Ecto neural progenitor cell (in vitro differentiated cells): ENCODE data around the gene MRAS.
A peak's percentile ranks its signal among the peaks of the same experiment; 100 is the strongest.

Source experiments
- DNase-seq: peaks from one replicate; pipeline ENCODE4 v3.0.0-alpha.2; 2018; ENCODE audit warnings: low spot score

MRAS gene

DNA sequence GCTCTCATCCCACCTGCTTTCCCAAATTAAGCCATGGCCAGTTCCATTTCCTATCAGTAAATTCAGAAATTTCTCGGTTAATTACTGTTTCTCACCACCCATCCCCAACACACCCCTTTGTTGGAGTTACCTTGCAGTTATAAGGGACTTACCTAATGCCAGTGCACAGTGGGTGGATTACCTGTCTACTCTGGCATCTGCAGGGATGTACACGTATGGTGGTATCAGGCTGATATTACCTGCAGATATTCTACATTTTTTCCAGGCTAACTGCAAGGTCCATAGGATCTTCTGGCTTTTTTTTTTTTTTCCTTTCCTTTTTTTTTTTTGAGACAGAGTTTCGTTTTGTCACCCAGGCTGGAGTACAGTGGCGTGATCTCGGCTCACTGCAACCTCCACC lies 7.9 kb upstream of the MRAS start:
- no peak for DNase-seq

DNA sequence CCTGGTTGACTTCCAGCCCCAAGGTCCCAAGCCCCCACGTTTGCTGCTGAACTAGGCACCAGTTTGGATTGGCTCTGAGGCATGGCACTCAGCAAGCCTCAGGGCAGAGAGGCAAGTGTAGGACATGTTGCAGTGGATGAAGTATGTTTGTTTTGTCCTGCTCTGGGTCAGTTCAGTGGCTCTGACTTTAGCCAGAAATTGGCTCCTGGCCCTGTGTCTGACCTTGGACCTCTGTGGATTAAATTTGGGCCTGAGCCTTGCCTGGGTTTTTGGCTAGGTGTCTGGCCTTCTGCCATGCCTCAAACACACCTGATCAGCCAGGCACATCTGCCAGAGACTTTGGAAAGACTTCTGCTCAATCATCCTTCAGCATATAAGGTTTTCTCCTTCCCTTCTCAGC lies 3.6 kb upstream of the MRAS start:
- DNase-seq: no peak

DNA sequence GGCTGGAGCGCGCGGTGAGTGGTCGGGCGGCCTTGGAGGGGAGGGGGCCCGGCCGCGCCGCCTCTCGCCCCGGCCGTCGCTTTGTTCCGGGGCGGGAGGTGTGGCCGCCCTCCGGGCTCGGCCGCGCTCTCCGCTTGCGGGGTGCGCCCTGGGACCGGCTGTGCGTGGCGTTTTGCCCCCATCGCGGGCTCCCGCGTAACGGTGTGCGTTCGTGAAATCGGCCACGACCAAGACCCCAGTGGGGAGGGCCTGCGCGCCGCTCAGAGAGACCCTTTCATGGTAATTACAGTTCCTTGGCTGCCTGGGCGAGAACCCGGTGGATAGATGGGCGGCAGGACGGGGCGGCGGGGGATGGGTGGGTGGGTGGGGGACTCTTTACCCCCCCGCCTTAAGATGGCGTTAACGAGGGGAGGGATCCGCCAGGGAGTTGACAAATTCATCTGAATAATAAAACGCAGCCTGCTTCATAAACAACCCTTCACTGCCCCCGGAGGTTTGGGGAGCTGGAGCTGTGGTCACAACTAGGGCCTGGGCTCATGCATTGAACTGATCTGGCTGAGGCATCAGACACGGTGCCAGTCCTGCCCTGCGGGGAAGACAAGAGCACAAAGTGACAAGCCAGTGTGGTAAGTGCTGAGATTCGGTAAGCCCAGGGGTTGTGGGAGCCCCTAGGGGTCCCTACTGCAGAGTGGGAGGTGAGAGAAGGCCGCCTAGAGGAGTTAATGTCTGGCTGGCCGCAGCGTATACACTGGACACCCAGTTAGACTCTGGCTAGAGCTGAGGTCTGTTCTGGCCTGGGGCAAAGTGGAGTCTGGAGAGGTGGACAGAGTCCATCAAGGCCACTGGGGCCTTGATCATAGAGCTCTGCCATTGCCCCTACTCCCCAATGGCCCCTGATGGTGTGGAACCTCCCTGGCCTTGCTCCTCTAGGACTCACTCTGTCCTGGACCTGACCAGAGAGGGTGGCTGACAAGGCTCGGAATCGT lies 668 bp downstream of the MRAS start:
- DNase-seq: peak; percentile 67

DNA sequence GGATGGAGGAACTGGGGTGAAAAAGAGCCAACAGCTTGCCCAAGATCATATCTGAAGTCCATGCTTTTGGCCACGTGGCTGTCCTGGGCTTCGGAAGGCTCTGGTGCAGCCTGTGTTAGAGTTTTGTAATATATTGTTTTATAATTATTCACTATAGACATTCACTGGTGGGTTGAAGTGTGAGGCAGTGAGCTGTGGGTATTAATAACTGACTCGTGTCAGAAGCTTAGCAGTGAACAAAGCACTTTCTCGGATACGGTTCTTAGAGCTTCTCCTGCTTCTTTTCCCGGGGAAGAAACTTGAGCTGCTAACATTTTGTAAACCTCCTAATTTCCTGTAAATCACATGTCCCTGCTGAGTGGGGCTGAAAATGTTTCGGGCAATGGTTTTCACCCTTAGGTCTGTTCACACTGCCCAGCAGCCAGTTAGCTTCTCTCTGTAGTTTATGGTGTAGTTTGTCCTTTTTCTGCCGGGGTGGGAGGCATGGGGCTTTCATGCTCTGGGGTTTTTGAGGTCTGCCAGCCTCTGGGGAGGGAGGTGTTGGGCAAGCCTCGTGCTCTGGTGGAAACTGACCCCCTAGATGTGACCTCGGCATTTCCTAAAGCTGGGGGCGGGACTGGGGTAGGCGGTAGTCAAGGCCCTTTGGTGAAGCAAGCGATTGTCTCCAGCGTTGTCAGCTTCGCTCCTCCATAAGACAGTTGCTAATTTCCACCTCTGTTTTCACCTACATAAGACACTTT lies 1.7 kb downstream of the MRAS start:
- no peak for DNase-seq

DNA sequence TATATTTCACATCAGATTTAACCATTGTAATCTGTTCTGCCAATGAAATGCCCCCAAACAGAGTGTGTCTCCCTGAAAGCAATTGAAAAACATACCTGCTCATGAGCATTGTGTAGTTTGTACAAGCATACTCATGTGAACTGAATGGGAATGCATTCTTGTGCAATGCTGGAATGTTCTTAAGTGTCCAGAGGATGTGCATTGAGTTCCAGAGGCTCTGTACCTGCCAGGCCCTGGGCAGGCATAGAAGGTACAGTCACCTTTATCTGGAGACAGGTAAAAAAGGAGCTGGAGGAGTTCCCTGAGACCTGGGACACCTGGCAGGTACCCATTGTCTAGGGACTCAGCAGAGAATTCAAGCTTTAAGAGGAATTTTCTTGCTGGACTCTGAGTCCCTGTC lies 2.8 kb downstream of the MRAS start:
- no peak for DNase-seq

DNA sequence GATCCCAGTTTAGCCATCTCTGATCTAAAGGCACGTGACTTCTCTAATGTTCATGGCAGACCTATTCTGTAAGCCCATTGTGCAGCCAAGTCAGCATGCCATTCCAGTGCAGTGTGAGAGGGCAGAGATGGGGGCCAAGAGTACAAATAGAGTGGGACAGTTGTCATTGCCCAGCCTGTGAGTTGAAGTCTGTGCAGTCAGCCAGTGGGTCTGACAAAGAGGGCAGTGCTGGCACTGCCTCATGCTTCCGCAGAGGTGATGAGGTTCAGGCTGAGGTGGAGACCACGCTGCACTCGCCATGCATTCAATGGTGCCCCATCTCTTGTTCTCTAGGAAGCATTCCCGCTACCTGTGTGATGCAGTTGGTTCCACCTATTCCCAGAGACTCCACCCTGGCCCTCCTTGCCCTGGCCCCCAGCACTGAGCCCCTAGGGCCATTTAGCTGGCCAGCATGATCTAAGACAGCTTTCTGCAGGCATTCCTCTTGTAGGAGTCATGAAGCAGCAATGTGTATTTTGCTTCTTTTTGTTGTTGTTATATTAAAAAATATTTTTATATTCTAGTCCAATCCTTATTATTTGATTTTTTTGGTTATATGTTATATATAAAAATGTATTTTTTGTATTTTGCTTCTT lies 3.7 kb downstream of the MRAS start:
- no peak for DNase-seq

DNA sequence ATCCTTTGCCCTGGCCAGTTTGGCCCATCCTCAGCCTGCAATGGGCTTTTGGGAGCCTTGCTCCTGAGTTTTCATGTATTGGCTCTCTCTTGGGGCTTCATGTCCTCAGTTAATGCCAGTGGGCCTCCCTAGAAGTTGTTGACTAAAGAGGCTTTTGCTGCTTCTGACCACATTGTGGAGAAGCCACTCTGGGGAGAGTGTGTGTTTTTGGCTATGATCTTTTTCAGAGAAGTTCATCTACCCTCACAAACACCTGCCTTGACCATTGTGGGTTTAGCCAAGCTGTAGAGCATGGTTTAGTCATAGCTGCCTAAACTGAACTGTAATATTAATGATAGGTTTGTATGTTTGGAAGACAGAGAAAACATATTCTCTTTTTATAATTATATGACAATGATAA lies 6.0 kb downstream of the MRAS start:
- DNase-seq: no peak

DNA sequence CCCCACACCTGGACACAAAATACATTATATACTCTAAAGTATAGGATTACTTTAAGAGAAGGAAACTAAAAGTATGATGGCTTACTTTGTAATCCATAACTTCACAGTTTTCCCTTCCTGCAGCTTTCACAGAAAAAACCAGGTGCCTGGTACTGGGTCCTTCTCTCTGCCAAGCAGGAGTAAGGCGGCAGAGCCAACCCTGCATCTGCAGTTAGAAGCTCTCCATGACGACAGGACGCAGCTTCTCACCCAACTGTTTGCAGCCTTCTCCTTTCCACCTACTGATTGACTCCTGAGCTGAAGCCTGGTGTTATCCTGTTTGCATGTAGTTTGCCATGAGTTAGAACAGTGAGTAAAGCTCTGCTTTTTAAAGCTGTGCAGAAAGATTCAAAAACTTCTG lies 6.7 kb downstream of the MRAS start:
- DNase-seq: no peak

DNA sequence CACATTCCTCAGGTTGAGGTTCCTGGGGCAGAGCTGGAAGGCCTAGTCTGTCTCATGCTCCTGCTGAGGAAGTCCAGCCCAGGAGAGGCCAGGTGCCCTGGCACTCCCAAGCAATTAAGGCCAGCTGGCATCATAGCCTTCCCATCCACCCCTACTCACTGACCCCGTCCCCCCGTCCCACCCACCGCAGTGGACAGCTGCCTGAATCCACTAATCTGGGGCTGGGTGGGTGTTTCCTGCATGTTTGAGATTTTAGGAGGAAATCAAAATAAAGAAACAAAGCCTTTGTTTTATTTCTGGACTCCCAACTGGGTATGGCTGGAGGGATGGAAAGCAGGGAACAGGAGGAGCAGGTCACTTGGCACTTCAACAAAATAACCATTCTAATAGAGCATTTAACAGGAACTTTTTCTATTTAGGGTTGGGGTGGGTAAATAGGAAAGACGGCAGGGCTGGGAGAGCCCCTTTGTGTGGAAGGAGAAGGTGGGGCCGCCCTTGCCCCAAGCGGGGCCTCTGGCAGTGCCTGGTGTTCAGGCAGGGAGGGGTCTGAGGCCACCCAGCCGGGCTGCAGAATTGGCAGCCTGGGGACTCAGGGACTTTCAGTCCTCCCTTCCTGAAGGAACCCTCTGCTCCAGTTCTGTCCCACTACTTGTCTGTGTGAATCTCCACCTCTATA lies 8.5 kb downstream of the MRAS start:
- no peak for DNase-seq

DNA sequence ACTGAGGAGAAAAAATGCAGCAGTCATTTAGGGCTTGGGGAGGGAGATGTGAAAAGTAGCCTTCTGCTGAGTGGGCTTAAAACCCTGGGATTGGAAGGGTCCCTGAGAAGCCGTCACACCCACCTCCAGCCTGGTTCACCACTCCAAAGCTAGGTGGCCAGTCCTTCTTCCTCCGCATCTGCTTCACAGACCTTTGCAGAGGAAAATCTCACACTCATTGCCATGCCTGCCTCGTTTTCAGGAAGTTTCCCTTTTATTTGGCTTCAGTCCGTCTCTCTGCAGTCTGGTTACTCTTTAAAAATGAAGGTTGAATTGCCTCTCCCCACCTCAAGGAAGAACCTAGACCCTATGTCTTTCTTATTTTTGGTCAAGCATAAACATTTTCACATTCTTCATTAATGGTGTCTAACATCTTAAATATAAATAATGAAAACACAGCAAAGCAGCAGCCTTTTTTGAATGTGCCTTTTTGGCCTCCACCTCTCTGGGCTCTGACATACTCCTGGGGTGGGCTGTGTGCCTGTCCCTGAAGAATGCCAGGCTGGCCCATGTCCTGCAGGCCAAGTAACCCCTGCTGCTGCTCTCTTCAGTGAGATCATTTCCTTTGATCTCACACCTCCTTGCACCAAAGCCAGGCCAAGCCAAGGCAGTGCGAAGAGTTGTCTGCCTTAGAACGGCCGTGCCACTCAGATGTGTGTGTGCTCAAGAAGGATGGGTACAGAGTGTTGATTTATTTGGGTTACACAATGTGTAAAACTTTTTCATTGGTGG lies 11.0 kb downstream of the MRAS start:
- DNase-seq: no peak

DNA sequence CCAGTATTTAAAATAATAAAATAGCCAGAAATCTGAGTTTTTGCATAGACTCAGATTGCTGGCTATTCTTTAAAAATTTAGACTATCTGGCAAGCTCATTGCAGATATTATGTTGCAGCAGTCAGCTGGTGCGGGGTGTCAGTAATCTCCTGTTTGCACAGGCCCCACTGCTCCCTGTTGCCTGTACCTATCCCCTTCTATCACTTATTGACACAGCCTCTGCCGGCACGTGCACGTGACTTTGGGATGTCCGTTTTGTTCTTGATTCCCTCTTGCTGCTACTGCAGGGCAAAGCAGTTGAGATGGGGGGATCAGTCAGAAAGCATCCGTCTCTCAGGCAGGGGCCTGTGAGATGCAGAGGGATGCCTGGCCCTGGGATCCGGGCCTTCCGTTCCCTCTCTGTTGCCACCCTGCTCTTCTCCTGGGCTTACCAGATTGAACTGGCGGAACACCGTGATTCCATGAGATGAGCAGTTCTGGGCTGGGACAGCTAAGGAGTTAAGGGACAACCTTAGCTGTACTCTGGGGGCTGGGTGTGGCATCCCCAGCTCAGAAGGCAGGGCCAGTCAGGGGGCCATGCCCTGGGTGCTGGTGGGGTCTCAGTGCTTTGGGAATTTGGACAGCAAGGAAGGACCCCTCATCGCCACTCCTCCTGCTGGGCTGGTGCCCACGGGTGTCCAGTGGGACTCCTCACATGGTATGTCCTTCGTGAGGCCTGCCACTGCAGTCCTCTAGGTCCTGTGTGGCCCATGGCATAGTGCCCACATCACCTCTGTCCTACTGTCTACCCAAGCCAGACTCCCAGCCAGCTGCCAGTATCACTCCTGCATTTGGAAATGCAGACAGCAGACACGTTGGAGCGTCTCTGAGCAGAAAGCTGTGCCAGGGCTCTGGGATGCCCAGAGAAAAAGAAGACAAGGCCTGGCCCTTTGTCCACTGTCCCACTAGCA lies 11.8 kb downstream of the MRAS start:
- DNase-seq: no peak

DNA sequence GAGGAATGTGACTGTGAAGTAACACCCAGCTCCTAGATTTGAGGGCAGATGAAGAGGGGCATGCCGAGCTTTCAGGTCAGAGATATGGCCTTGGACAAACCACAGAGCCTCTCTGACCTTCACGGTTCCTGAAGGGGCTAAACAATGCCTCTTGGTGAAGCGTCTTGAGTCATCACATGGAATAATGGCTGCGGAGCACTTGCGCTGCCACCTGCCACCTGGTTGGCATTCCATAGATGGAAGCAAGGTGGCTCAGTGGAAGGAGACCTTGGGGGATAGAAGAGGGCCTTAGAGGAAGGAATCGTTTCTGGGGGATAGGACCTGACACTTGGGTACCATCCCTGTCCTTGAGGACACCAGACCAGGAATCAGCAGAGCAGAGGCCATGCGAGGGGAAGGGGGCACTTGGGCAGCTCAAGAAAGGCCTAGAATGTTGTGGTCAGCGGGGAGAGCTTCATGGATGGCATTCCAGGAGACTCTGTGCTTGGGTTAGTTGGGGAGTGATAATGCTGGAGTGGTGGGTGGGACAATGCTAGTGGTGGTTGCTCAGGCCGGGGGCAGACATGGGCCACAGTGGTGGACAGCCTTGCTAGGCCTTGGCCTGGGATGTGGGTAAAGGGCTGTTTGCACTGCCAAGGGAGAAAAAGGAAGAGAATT lies 12.6 kb downstream of the MRAS start:
- DNase-seq: no peak

DNA sequence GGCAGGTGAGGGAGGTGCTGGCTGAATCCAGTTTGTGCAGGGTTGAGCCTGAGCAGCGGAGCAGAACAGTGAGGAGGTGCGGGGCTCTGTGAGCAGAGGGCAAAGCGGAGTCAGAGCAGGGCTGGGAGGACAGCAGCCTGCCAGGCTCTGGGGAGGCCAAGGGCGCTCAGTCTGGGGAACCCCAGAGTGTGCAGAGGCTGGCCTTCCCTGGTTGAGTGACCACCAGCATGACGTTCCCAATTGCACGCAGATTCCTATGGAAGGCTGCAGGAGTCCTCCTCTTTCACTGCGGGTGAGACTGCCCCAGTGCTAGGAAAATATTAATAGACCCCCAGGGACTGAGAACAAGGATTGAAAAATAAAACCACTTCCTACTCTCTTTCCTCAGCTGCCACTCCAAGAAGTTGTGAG lies 13.2 kb downstream of the MRAS start:
- no peak for DNase-seq

DNA sequence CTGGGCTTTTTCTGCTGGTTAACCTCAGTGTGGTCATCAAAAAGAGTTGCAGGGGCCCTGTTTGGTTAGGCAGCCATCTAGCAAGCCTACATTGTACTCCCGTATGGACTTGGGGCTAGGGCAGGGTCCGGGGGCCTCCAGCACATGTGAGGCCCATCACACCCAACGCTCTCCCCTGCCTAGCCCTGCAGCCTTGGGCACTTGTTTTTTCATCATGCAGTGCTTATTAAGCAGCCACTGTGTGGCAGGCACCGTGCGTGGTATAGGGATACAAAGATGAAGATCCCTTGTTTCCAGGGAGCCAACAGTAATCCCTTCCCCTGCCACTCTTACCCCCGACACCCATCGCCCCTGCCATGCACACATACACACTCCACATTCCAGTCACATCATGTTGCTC lies 14.2 kb downstream of the MRAS start:
- no peak for DNase-seq

DNA sequence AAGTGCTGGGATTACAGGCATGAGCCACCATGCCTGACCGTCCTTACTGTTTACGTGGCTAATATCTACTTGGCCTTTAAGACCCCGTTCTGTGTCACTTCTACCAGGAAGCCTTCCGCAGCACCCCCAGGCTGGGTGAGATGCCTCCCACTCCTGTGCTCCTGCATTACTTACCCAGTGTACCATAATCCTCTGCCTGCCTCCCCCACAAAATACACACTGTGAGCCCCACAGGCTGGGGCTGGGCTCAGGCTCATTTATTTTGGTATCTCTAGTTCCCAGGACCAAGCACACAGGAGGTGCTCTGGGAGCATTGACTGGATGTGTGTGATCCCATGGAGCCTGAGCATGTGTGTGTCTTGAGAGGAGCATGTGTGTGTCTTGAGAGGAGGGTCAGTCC lies 14.9 kb downstream of the MRAS start:
- DNase-seq: no peak

DNA sequence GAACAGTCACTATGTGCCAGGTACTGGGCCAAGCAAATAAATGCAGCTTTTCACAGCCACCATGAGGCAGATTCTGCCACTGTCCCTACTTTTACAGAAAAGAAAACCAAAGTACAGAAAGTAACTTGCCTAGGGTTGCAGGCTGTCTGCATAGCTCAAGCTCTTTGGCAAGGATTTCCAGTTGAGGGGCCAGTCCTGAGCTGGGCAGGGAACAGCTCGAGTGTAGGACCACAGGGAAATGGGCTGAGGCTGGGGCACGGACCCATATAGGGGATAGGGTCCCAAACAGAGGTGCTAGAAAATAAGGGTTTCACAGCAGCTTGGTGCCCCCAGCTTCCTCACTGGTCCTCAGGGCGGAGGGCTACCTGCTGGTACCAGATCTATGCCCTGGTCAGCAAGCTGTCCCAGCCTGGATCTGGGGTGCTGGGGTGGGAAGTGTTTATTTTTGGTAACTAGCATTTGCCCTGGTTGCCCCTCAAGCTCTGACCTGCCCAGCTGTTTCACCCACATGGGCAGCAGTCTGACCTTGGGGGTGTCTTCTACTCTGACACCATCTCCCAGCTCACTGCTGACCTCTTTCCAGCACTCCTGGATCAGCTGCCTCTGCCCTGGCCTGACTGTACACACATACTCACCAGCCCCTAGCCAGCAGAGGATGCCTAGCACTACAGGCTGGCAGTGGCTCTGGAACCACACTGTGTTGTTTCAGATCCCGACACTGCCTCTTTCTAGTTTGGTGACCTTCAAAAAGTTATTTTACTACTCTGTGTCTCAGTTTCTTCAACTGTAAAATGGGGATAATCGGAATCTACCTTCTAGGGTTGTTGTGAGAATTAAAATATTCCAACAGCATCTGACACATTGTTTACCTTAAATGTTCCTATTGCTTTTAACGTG lies 16.2 kb downstream of the MRAS start:
- no peak for DNase-seq

DNA sequence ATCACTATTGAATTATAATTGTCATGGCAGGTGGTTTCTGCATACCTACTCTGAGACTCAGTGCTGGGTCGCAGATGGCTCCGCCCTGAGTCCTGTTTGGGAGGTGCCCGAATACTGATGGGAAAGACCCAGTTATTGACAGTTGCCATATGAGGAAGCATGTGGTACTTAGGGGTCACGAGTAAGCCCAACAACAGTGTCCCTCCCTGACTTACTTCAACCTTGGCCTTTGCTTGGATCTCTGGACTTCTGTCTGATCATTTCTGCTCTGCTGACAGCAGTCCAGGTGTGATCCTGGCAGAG lies 16.8 kb downstream of the MRAS start:
- no peak for DNase-seq

DNA sequence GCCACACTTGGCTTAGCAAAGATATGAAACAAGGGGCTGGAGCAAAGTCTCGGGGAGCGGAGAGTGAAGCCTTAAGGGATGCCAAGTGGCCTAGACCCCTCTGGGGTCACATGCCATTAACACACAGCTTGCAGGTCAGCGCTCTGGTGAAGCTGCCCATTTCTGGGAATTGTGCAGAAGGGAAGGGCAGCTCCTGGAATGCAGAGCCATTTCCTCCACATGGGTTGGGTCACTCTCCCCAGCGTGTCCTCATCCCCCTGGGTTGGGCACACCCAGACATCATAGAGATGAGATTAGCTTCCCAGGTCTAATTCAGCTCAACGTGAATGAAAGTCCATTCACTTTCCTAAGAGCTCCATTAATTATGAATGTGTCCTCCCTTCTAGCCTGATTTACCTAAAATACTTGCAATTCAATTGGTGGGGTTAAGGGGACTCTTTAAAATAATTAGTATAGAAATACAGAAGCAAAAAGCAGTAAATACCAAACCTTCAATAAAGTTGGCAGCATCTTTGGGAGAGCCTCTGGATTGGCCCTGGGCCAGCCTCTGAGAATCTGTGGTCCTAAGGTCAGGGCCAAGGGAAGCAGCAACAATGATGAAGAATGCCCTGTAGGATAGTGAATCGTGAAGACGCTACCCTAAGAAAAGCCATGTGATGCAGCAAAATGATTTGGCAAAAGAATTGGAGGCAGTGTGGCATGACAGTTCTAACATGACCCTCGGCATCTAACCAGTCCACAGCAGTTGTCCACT lies 17.8 kb downstream of the MRAS start:
- DNase-seq: no peak
